OCI-M2 (cell line): Measurements from ENCODE around the gene WDR90.

Source experiments
- DNase-seq: peaks from one replicate; lab custom pipeline; 2025; ENCODE audit not compliant: unreplicated experiment; lab: John Stamatoyannopoulos, UW

Gene WDR90

DNA sequence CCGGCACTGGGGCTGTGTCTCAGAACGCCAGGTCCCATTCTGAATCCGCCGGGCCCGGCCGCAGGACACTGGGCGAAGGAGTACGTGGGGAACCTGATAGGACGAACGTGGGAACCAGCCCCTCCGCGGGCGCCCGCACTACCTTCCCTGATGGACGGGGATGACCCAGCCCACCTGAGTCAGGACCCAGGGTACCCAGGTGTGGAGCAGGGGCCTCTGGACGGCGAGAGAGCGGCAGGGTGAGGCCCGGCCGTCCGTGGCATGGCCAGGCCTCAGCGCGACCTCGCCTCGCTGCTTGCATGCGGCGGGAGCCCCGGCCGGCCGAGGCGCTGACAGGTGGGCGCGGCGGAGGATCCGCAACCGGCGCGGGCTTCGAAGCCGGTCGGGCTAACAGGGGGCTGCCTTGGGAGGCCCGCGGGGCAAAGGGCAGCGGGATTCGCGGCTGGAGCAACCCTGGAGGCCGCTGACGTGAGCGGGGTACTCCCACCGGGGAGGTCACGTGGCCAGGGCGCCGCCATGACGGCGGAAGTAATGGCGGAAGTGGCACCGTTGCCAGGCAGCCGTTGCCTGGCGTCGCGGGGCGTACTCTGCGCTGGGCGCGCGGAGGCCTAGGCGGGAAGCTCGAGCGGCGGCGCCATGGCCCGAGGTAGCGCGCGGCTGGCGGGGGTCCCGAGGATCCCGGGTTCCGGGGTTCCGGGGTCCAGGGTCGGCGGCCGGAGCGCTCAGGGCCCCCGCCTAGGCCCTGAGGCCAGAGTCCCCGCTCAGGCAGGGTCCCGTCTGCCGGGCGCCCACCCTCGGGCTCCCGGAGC lies at the start of gene WDR90:
Gene WDR90 (plus strand): TSS at position 585 of the 809 bp plus-strand sequence. CDS start 52 bp downstream, at position 637.
- no peak for DNase-seq

DNA sequence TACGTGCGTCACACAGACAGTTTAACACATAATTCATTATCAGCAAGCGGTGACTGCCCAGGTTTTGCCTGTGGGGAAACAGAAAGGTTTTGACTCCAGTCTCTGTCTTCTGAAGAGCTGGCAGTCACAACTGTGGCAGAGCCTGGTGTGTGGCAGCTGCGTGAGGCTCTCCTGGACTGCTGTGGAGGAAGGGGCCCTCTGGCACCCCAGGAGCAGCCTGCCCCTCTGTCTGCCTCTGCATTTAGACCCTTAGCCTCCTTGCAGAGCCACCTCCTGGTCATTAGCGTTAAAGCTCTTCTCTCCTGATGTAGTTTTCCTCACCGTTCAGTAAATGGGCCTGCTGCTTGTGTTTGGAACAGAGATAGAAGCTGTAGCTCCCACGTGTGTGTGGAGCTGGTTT lies 48.4 kb upstream of the WDR90 start:
- DNase-seq = no peak

DNA sequence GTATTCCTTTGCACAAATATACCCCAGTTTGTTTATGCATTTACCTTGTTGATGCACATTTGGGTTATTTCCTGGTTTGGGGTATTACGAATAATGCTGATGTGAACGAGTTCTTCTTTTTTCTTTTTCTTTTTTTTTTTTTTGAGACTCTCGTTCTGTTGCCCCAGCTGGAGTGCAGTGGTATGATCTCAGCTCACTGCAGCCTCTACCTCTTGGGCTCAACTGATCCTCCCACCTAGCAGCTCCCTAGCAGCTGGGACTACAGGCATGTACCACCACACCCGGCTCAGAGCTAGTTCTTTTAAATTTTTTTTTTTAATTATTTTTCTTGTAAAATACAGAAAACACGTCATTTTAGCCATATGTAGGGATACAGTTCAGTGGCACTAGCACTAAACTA lies 45.2 kb upstream of the WDR90 start:
- DNase-seq = no peak

DNA sequence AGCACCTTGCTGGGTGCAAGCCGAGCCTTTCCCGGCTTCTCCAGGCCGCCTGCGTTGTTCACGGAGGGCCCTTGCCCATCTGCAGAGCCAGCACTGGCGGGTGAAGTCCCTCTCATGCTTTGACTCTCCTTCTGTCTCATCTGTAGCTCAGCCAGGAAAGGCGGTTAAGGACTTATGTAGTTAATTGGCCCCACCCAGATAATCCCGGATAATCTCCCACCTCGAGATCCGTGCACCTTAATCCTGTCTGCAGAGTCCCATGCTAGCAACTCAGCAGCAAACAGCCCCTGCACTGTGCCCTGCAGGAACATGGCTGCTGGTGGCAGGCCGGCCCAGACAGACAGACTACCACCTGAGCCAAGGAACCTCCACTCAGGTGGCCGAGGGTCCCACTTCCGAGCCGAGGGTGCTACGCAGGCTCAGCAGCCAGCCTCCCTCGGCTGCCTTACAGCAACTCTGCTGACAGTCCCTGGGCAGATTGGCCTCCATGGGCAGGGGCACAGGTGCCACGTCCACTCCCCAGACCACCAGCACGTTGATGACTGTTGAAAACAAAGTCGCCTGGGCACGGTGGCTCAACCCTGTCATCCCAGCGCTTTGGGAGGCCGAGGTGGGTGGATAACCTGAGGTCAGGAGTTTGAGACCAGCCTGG lies 42.4 kb upstream of the WDR90 start:
- no peak for DNase-seq

- no peak for DNase-seq
Observed at GRCh38 chr16:608019-608418, 41.1 kb upstream of the WDR90 start.

DNA sequence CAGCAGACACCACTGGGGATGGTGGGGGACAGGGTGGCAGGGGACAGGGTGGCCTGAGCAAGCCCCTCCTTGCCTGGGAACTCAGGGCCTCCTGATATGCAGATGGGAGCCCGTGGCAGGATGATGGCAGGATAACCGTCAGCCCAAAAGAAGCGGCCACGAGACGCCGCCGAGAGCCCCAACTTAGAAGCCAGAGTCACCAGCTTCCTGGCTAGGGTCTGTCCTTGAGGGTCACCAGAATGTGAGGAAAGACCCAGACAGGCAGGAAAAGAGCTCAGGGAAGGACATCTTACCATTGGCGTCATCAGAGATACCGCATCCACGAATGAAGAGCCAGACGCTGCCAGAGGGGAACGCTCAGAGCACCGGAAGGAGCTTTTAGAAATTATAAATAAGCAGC lies 39.8 kb upstream of the WDR90 start:
- no peak for DNase-seq

DNA sequence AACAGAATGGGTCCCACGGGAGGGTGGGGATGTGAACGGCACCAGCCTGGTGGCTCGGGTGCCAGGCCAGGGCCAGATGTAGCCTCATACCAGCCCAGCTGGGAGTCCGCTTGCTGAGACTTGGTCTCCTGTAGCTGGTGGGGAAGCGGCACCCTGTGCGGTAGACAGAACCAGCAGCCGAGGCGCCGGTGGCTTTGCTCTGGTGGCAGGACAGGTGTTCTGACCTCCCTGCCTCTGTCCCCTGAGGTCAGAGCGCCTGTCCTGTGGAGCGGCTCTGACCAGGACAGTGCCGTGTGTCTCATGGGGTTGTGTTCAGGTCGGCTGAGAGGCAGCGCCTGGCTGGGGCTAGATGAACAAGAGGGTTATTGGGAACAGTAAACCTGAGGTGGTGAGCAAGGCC lies 39.2 kb upstream of the WDR90 start:
- DNase-seq = no peak

- no peak for DNase-seq
Observed at GRCh38 chr16:610513-611381, 38.4 kb upstream of the WDR90 start.

DNA sequence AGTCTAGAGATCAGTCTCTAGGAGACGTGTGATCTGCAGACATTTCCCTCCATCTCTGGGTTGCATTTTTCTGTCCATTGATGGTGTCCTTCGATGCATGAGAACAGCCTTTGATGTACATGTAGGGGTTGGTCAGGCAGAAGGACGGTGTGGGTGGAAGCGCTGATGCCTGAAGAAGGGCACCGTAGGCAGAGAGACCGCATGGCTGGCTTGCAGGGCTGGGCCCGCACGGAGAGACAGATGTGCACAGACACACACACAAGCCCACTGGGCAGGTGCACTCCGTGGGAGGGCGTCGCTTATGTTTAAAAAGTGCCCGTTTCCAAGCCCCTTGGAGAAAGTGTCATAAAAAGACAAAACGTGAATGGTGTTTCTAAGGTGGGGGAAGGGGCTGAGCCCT lies 34.0 kb upstream of the WDR90 start:
- no peak for DNase-seq

DNA sequence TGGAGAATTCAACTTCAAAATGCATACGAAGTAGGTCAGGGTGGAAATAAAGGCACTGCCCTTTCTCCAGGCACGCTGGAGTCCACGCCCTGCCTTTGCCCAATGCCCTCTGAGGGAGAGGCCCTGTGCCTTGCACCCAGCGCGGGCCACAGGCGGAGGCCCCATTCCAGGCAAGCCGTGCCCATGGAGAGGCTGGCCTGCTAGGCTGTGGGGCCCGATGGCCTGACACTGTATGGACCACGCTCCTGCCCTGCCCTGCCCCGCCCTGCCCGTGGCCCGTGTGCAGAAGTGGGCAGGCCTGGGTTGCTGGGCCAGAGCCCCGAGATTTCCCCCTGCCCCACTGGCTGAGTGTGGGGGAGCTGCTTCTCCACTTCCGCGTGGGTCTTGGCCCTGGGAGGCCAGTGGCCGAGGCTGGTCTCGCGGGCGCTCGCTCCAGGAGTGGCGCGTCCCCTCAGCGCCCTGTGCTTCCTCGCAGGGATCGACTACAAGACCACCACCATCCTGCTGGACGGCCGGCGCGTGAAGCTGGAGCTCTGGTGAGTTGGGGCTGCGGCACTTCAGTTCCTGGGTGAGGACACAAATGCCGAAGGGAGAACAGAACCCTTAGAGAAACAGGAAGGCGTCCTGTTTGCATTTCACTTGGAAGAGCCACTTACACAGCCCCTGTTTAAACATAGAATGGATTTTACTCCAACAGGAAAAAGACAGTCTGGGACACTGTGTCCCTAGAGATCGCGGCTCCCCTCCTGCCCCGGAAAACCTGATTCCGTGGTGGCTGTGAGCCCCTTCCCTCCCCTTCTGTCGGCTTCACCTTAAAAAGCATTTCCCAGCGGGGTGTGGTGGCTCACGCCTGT lies 32.2 kb upstream of the WDR90 start:
- DNase-seq = no peak

DNA sequence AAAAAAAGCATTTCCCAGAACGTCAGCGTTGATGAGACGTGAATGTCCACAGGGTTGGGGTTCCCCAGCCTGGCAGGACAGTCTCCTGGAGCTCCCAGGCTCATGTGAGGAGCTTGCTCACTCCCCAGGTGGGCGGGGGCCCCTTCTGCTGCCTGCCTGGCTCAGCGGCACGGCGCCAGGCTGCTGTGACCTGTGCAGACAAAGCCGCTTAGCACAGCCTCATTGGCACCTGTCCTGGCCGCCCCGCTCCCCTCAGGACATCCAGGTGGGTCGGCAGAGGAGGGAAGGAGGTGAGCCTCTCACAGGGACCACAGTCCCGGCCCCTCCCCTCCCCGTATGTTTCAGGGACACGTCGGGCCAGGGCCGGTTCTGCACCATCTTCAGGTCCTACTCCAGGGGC lies 31.3 kb upstream of the WDR90 start:
- no peak for DNase-seq

DNA sequence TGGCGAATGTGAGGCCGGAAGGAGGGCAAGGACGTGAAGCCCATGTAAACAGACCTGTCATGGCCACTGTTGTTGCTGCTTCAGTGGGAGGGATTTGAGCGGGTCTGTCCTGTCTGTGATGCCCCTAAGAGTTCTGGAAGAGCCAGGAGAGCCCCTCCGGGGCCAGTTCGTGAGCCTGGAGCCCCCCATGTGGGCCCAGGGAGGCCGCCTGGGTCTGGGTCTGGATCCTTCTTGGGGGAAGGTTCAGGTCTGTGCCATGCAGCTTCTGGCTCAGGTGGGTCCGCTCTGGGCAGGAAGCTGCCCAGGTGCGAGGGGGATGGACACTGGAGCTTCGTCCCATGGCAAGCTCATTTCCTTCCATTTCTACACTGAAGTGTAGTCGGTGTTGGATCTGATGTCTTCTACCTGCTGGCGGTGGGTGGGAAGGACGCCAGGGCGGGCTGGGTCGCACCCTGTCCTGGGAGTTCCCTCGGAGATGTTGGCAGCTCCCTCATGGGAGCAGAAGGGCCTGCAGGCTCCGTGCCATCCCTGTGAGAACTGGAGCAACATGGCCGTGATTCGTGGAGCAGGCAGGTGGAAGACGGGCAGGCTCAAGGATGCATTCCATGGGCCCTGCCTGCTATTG lies 29.6 kb upstream of the WDR90 start:
- no peak for DNase-seq

DNA sequence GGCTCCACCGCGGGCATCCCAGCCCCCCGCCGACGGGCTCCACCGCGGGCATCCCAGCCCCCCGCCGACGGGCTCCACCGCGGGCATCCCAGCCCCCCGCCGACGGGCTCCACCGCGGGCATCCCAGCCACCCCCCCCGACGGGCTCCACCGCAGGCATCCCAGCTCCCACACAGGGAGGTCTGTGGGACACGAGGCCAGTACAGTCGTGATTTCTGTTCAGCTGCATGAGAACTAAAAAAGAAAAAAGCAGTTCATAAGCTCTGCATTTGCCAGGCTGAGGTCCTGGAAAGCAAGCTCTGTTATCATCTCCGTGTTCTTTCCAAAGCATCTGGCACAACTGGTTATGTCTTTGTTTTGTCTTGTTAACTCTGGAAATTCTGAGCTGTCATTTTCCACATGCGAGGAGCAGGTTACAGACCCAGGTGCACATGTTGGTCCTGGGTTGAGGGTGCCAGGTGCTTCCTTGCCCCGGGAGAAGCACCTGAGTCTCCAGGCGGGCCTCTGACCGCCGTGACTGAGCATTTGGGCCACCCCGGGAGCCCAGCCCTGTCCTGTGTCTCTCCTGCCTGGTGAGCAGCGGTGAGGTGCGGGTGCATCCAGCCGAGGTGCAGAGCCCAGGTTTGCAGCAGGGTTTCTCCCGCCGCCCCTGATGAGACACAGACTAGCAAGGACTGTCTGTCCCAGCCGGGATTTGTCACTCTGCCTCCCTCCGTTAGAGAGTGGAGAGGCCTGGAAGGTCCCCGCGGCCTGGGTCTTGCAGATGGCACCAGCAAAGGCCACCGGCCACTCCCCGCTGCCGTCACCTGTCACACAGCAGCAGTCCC lies 28.3 kb upstream of the WDR90 start:
- no peak for DNase-seq

DNA sequence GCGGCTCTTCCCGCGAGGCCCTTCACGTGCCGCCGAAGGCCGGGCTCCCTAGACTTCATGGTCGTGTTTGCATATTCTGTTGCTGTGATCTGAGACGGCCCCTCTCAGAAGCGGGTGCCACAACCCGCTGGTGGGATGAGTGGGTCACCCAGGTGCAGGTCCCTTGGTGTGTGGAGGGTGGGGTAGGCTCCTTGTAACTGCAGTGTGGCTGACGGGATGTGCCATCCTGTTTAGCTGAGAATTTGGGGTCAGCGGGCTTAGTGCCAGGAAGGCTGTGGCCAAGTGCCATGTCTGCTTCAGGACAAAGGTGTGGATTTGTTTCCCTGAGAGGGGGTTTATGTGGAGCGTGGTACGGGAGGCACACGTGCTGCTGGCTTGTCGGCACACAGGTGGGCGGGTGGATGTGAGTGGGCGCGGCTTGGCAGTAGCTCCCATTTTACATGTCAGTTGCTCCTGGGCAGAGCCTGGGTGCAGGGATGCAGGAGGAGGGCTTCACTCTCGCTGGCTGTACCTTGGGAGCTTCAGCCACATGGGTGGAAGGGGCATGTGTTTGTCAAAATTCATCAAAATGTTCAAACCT lies 27.5 kb upstream of the WDR90 start:
- DNase-seq = no peak

GRCh38 chr16:622920-623280 lies 26.3 kb upstream of the WDR90 start:
- DNase-seq = no peak

DNA sequence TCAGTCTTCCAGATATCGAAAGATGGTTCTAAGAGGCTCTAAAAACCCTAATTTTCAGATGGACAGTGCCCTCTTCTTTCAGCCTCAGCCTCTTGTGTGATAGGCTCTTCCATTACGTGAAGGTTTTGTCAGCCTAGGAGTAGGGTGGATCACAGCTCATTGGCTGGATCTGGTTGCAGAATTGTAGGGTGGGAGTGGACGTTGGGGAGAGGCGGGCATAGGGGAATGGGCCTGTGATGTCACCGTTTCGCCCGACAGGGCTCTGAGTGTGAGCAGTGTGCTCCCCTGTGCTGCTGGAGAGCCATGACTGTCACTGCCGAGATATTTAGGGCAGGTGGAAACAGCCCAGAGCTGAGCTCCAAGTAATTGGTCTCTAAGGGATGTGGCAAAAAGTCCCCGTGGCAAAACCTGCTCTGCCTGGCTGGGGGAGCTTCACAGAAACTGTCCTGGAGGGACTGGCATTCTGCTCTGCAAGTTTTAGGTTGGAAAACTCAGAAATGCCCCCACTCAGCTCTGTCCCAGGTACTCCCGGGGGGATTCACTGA lies 24.6 kb upstream of the WDR90 start:
- DNase-seq = no peak

DNA sequence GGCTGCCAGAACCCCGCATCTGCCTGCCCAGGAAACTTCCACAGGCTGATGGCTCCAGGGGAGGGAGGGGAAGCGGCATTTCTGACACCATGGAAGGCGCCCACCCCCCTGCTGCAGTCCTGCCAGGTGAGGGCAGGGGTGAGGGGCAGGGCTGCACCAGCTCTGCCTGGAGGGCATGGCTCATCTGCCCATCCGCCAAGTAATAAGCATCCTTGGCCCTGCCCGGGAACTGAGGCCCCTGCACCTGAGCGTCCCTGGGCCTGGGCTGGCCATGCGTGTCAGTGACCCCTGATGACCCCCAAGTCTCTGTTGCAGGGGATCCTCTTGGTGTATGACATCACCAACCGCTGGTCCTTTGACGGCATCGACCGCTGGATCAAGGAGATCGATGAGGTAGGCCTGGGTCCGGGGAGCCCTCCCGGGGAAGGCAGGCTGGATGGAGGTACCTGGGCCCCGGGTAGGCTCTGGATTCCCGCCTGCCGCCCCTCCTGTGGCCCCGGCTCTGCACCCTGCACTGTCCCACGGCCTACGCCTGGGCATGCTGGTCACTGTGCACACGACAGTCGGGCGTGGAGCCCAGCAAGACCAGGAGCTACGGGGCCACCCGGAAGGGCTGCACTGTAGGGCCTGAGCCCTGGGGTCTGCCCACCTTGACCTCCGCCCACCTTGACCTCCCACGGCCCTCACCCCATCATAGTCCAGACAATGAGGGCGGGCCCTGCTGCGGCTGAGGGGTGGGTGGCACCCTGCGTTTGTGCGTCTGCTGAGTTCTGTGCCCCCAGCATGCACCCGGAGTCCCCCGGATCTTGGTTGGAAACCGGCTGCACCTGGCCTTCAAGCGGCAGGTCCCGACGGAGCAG lies 23.8 kb upstream of the WDR90 start:
- DNase-seq = no peak
